Activated CD8-positive, alpha-beta T cell treated with anti-CD3 and anti-CD28 coated beads, Interleukin-2, amount 10 ng/mL, durations not matched to agents 7 days and 5 days (primary cell): ENCODE measurements around the gene AEN. TPM values are rescaled to one million over a fixed set of nuclear protein-coding genes. Genes with fewer than 3 reads are reported as not detected.
"Not testable (repeated sequence)": the region's sequence is repeated elsewhere in the genome, so short reads cannot be mapped to it uniquely, and the experiment has no call there.

Experiments used
- ATAC-seq: fragments of 150-1000 bp; cut with Tn5 transposase; one replicate; pipeline ENCODE4 v1.10.0; 2021; ENCODE audit warnings: moderate library complexity
- CTCF ChIA-PET: fragments of 350-600 bp; sonication (Branson Sonifier 250); formaldehyde crosslinking; loops from one replicate; lab custom pipeline; 2021; ENCODE audit warnings: antibody characterized with exemption; lab: Charles Lee
- POLR2A ChIA-PET: fragments of 350-600 bp; sonication (Branson Sonifier 250); formaldehyde crosslinking; loops from one replicate; lab custom pipeline; 2021; ENCODE audit warnings: antibody characterized with exemption; lab: Charles Lee
- DNase-seq: peaks from one replicate; pipeline ENCODE4 v3.0.0-alpha.2; 2020
- H3K27ac Mint-ChIP-seq: one replicate; pipeline ENCODE4 v1.8.0; 2021; ENCODE audit warnings: mild to moderate bottlenecking, mixed read lengths
- H3K27me3 Mint-ChIP-seq: one replicate; pipeline ENCODE4 v1.8.0; 2021; ENCODE audit warnings: low read depth, mixed read lengths
- H3K36me3 Mint-ChIP-seq: one replicate; pipeline ENCODE4 v1.8.0; 2021; ENCODE audit warnings: low read depth, mixed read lengths
- H3K4me1 Mint-ChIP-seq: one replicate; pipeline ENCODE4 v1.8.0; 2021; ENCODE audit warnings: low read depth, mixed read lengths
- H3K4me3 Mint-ChIP-seq: one replicate; pipeline ENCODE4 v1.8.0; 2021; ENCODE audit warnings: mild to moderate bottlenecking, mixed read lengths
- H3K9me3 Mint-ChIP-seq: one replicate; pipeline ENCODE4 v1.8.0; 2022; ENCODE audit warnings: mixed read lengths; ENCODE audit not compliant: insufficient read depth
- total RNA-seq, 2 experiments: library from RNA; stranded (reverse); gene quantifications; one replicate each; pipeline ENCODE4 v1.2.3, GENCODE V29; 2021

AEN gene
- total RNA-seq, 2 experiments from 2014 or later = 52.6 to 53.2 TPM

DNA sequence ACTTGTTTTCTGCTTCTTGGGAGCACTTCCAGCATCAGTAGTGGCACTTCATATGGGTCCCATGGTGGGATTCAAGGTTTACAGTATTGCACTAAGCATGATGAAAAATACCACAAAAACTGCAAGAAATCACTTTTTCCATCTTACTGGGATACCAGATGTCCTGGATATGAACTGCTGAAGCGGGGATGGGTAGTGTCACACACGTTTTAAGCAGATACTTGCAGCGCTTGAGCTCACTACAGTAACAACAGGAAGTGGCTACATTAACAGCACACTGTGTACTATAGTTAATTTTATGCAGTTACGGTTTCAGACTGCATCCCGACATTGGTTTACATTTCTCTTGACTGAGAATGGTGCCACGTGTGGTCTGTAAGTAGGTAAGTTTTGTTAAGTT is 14.2 kb downstream of the AEN start:
- ChIA-PET POLR2A (interaction anchor here (0.8 to 2.8 kb wide), 6 partner anchors 13 to 270 kb away, joined by 3 to 14 read pairs (median 6); partner anchors contain the start of genes MRPL46 and MRPS11), CTCF (interaction anchor here (1.0 to 1.9 kb wide), 4 partner anchors 29 to 269 kb away, joined by 3 to 6 read pairs (median 6); partner anchors contain the start of genes MRPL46 and MRPS11)
- Mint-ChIP-seq H3K9me3 (no peaks in the 10 kb centered on the region), H3K4me1 (peaks cover 86% of the 10 kb centered on the region), H3K27ac (peak overlapping the region; percentile 95), H3K27me3 (no peaks in the 10 kb centered on the region), H3K4me3 (peak overlapping the region; percentile 67), H3K36me3 (peaks cover 73% of the 10 kb centered on the region)
- DNase-seq (peak; percentile 69), ATAC-seq (peak; percentile 22)

- H3K27me3 Mint-ChIP-seq = no peaks in the 10 kb centered on the region
- H3K27ac Mint-ChIP-seq = peak overlapping the region; percentile 95
- peaks cover 85% of the 10 kb centered on the region for H3K4me1 Mint-ChIP-seq
- peaks cover 70% of the 10 kb centered on the region for H3K36me3 Mint-ChIP-seq
- ATAC-seq (no peak), DNase-seq (peak; percentile 74)
- no peaks in the 10 kb centered on the region for H3K9me3 Mint-ChIP-seq
- CTCF ChIA-PET = interaction anchor here (1.0 to 1.9 kb wide), 4 partner anchors 28 to 269 kb away, joined by 3 to 6 read pairs (median 6); partner anchors contain the start of genes MRPL46 and MRPS11
- POLR2A ChIA-PET = interaction anchor here (1.2 to 2.8 kb wide), 4 partner anchors 13 to 169 kb away, joined by 5 to 14 read pairs (median 7); partner anchors contain the start of genes MRPL46 and MRPS11
- H3K4me3 Mint-ChIP-seq = peak overlapping the region; percentile 67
Measured at GRCh38 chr15:88636050-88636449, 14.9 kb downstream of the AEN start.

GRCh38 chr15:88636654-88637053 is 15.5 kb downstream of the AEN start:
- Mint-ChIP-seq H3K27me3 (no peaks in the 10 kb centered on the region), H3K9me3 (no peaks in the 10 kb centered on the region), H3K4me1 (peaks cover 83% of the 10 kb centered on the region), H3K4me3 (peak overlapping the region; percentile 67), H3K36me3 (peaks cover 66% of the 10 kb centered on the region), H3K27ac (peak overlapping the region; percentile 95)
- POLR2A ChIA-PET = interaction anchor here (2.0 to 2.8 kb wide), 2 partner anchors 15 to 27 kb away, joined by 5 to 14 read pairs; no protein-coding TSS in a partner anchor
- ATAC-seq = no peak
- CTCF ChIA-PET = interaction anchor here (1.1 to 1.9 kb wide), 2 partner anchors 182 to 268 kb away, joined by 3 to 6 read pairs; no protein-coding TSS in a partner anchor
- DNase-seq = no peak

- ChIA-PET CTCF (interaction anchor here (1.9 kb wide), 1 partner anchor 23 kb away, joined by 10 read pairs; no protein-coding TSS in a partner anchor), POLR2A (interaction anchor here (1.4 to 2.8 kb wide), 3 partner anchors 15 to 170 kb away, joined by 7 to 14 read pairs (median 13); partner anchors contain the start of genes MRPL46 and MRPS11)
- Mint-ChIP-seq H3K9me3 (no peaks in the 10 kb centered on the region), H3K27ac (peak overlapping the region; percentile 95), H3K4me1 (peaks cover 80% of the 10 kb centered on the region), H3K4me3 (peak overlapping the region; percentile 84), H3K27me3 (no peaks in the 10 kb centered on the region), H3K36me3 (peaks cover 63% of the 10 kb centered on the region)
- ATAC-seq = no peak
- no peak for DNase-seq
Measured at GRCh38 chr15:88637436-88637835, 16.3 kb downstream of the AEN start.

- Mint-ChIP-seq H3K4me1 (peaks cover 79% of the 10 kb centered on the region), H3K27ac (peak overlapping the region; percentile 95), H3K9me3 (no peaks in the 10 kb centered on the region), H3K36me3 (peaks cover 62% of the 10 kb centered on the region), H3K27me3 (no peaks in the 10 kb centered on the region), H3K4me3 (peak overlapping the region; percentile 84)
- peak; percentile 1 for ATAC-seq
- CTCF ChIA-PET = interaction anchor here (0.9 to 1.9 kb wide), 10 partner anchors 9 to 606 kb away, joined by 3 to 10 read pairs (median 4); partner anchors contain the start of genes AEN and FANCI
- POLR2A ChIA-PET = interaction anchor here (1.1 to 1.9 kb wide), 4 partner anchors 18 to 267 kb away, joined by 4 to 13 read pairs (median 6); partner anchors contain the start of genes MRPL46 and MRPS11
- no peak for DNase-seq
Measured at GRCh38 chr15:88637841-88638625, 16.9 kb downstream of the AEN start.

DNA sequence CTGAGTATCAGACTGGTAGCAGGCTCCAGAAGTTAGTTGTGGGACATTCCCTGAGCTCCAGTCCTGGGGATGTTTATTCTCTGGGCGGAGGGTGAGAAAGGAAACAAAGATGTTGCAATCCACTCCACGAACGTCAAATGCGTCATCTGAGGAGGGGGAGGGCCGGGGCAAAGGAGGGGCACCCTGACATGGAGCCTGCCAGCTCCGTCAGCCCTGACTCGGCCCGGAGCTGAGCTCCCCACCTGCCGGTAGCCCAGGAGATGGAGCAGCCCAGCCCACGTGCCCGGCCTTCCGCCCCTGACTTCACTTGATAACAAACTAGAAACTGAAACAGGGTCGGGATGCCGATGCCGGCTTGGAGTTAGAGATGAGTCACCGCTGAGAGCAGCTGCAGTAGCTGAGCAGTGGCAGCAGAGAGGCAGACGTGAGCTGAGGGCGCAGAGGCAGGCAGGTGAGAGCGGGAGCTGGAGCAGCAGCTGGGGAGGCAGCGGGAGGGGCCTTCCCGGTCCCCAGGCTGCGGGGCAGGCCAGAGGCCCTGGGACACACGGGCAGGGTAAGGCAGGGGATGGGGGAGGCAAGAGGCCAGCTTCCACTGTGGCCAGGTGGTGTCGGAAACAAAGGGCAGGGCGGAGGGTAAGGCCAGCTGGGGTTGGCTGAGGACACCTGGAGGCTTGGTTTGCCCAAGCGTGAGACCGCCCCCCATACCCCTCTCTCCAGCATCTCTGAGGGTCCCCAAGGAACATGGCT is 17.7 kb downstream of the AEN start, which contains the start of gene ISG20:
ISG20 (plus strand) TSS at position 391 of the 747 bp plus-strand sequence; CDS start at position 742, 351 bp downstream.
- Mint-ChIP-seq H3K4me1 (peaks cover 78% of the 10 kb centered on the region), H3K27ac (peak within 1 kb of the TSS; percentile 95), H3K9me3 (no peaks in the 10 kb centered on the region), H3K4me3 (peak within 1 kb of the TSS; percentile 84), H3K27me3 (no peaks in the 10 kb centered on the region), H3K36me3 (peaks cover 60% of the 10 kb centered on the region)
- peak; percentile 98 for DNase-seq
- ChIA-PET POLR2A (interaction anchor here (1.1 to 1.9 kb wide), 4 partner anchors 17 to 266 kb away, joined by 4 to 13 read pairs (median 6); partner anchors contain the start of genes MRPL46 and MRPS11), CTCF (interaction anchor here (0.9 to 1.9 kb wide), 10 partner anchors 8 to 605 kb away, joined by 3 to 10 read pairs (median 4); partner anchors contain the start of genes AEN and FANCI)
- peak; percentile 88 for ATAC-seq

DNA sequence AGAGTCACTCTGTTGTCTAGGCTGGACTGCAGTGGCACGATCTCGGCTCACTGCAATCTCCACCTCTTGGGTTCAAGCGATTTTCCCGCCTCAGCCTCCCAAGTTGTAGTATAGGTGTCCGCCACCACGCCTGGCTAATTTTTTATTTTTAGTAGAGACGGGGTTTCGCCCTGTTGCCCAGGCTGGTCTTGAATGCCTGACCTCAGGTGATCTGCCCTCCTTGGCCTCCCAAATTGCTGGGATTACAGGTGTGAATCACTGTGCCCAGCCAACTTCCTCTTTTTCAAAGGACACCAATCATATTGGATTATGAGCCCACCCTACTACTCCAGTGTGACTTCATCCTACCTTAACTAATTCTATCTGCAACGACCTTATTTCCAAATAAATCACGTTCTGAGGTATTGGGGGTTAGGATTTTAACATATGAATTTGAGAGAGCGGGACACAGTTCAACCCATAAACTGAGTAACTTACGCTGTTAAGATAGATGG is 20.9 kb downstream of the AEN start:
- Mint-ChIP-seq H3K9me3 (no peaks in the 10 kb centered on the region), H3K27me3 (no peaks in the 10 kb centered on the region), H3K4me1 (peaks cover 73% of the 10 kb centered on the region), H3K36me3 (peaks cover 52% of the 10 kb centered on the region), H3K27ac (peak overlapping the region; percentile 69), H3K4me3 (peak overlapping the region; percentile 17)
- POLR2A ChIA-PET = no interaction called here
- CTCF ChIA-PET = no interaction called here
- DNase-seq = no peak
- no peak for ATAC-seq

DNA sequence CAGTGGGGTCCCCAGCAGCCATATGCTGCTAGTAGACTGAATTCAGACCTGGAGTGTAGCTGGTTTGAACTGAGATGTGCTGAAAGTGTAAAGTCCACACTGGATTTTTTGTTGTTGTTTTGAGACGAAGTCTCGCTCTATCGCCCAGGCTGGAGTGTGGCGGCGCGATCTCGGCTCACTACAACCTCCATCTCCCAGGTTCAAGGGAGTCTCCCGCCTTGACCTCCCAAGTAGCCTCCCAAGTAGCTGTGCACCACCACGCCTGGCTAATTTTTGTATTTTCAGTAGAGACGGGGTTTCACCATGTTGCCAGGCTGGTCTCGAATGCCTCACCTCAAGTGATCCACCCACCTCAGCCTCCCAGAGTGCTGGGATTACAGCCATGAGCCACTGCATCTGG is 21.4 kb downstream of the AEN start:
- DNase-seq, H3K9me3 Mint-ChIP-seq, H3K27me3 Mint-ChIP-seq, POLR2A ChIA-PET, ATAC-seq, CTCF ChIA-PET: not testable (repeated sequence)
- H3K4me1 Mint-ChIP-seq = peaks cover 73% of the 10 kb centered on the region
- H3K36me3 Mint-ChIP-seq = peaks cover 51% of the 10 kb centered on the region
- peak overlapping the region; percentile 69 for H3K27ac Mint-ChIP-seq
- H3K4me3 Mint-ChIP-seq = peak overlapping the region; percentile 17

DNA sequence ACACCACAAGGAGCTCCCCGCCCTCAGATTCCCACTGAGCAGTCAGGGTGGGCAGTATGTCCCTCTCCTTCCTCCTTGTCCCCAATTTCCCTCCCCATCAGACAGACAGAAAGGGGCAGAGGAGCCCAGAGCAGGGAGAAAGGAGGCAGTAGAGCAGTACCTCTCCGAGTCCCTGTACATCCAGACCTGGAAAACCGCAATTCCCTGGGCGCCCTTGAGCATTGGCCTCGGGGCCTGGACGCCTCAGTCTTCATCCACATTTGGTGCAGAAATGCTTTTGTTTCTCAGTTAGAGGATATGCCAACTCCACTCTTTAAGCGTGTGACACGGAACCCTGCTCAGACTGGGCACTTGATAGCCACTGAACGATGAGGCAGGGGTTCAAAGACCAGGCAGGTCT is 23.6 kb downstream of the AEN start:
- Mint-ChIP-seq H3K9me3 (no peaks in the 10 kb centered on the region), H3K4me1 (peaks cover 78% of the 10 kb centered on the region), H3K4me3 (no peak overlapping the region), H3K27ac (peak overlapping the region; percentile 30), H3K27me3 (no peaks in the 10 kb centered on the region), H3K36me3 (peaks cover 67% of the 10 kb centered on the region)
- DNase-seq (no peak), ATAC-seq (no peak)
- CTCF ChIA-PET = interaction anchor here (1.3 to 2.1 kb wide), 2 partner anchors 19 to 20 kb away, joined by 3 to 11 read pairs; no protein-coding TSS in a partner anchor
- POLR2A ChIA-PET = no interaction called here

DNA sequence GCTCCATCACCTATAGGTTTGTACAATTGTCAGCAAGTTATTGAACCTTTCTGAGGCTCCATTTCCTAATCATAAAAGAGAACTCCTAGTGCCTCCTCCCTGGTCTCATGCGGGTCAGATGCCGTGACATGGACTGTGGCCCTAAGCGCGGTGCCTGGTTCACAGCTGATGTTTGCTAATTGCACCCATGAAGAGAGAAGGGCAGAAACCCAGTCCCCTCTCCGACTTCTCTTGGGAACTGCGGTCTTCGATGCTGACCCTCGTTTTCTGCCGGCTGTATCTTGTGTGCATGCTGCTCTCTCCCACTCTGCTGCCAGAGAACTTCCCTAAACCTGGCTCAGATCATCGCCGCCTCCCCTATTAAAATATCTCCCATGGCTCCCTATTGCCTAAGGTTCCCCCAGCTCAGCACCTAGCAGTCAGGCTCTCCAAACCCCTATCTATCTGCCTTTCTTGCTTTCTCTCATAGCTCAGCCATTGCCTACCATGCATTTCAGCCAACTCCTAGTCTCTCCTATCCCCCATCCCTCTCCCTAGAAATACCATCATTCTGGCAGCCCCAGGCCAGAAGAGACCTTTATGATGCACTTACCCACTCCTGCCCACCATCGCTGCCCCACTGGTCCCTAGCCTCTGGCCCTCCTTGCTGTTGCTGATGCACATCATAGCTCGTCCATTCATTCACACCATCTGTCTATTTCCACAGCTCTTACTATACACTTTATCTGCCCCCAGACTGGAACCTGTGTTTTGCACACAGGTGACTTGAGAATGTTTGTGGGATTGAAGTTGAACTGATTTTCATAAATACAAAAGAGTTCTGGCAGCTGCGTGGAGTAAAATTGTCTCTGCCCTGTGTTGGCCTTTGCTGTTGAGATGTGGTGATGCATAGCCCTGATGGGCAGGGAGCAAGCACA is 24.3 kb downstream of the AEN start:
- DNase-seq (no peak), ATAC-seq (no peak)
- H3K36me3 Mint-ChIP-seq = peaks cover 62% of the 10 kb centered on the region
- POLR2A ChIA-PET = no interaction called here
- peaks cover 78% of the 10 kb centered on the region for H3K4me1 Mint-ChIP-seq
- H3K27me3 Mint-ChIP-seq = no peaks in the 10 kb centered on the region
- CTCF ChIA-PET = interaction anchor here (0.7 to 2.1 kb wide), 3 partner anchors 19 to 259 kb away, joined by 3 to 11 read pairs (median 3); no protein-coding TSS in a partner anchor
- peak overlapping the region; percentile 23 for H3K27ac Mint-ChIP-seq
- no peaks in the 10 kb centered on the region for H3K9me3 Mint-ChIP-seq
- H3K4me3 Mint-ChIP-seq = no peak overlapping the region
